GM21723 (cell line): ENCODE measurements around the gene CLNK.
"Not testable (repeated sequence)": the region's sequence is repeated elsewhere in the genome, so short reads cannot be mapped to it uniquely, and the experiment has no call there.

Source experiments
- ATAC-seq: cut with Tn5 transposase; IDR thresholded peaks from one replicate; pipeline ENCODE4 v1.9.1; 2021; ENCODE audit warnings: mild to moderate bottlenecking, moderate library complexity; ENCODE audit not compliant: unreplicated experiment

CLNK gene

GRCh38 chr4:10581022-10581421 is 103.5 kb downstream of the CLNK start:
- no peak for ATAC-seq

- no peak for ATAC-seq
Measured at GRCh38 chr4:10579648-10580047, 104.9 kb downstream of the CLNK start.

- peak; percentile 72 for ATAC-seq
Measured at GRCh38 chr4:10577508-10578426, 106.8 kb downstream of the CLNK start.

- ATAC-seq: peak; percentile 82
Measured at GRCh38 chr4:10577018-10577417, 107.5 kb downstream of the CLNK start.

GRCh38 chr4:10576236-10576635 is 108.3 kb downstream of the CLNK start:
- no peak for ATAC-seq

GRCh38 chr4:10575414-10575813 is 109.2 kb downstream of the CLNK start:
- no peak for ATAC-seq

GRCh38 chr4:10574553-10574952 is 110.0 kb downstream of the CLNK start:
- not testable (repeated sequence) for ATAC-seq

GRCh38 chr4:10571909-10572308 is 112.7 kb downstream of the CLNK start:
- ATAC-seq: no peak

- no peak for ATAC-seq
Measured at GRCh38 chr4:10569491-10569890, 115.1 kb downstream of the CLNK start.

- no peak for ATAC-seq
Measured at GRCh38 chr4:10567766-10568165, 116.8 kb downstream of the CLNK start.

GRCh38 chr4:10565166-10565780 is 119.3 kb downstream of the CLNK start:
- no peak for ATAC-seq

GRCh38 chr4:10554694-10555093 is 129.9 kb downstream of the CLNK start:
- ATAC-seq: peak; percentile 73

- no peak for ATAC-seq
Measured at GRCh38 chr4:10554121-10554520, 130.4 kb downstream of the CLNK start.

GRCh38 chr4:10552591-10553280 is 131.8 kb downstream of the CLNK start:
- ATAC-seq: no peak

- peak; percentile 54 for ATAC-seq
Measured at GRCh38 chr4:10535912-10536311, 148.7 kb downstream of the CLNK start.

GRCh38 chr4:10534820-10535219 is 149.7 kb downstream of the CLNK start:
- peak; percentile 64 for ATAC-seq

- ATAC-seq: no peak
Measured at GRCh38 chr4:10532155-10532554, 152.4 kb downstream of the CLNK start.

- ATAC-seq: no peak
Measured at GRCh38 chr4:10530137-10530786, 154.3 kb downstream of the CLNK start.

GRCh38 chr4:10529291-10530136 is 155.1 kb downstream of the CLNK start:
- no peak for ATAC-seq

- ATAC-seq: no peak
Measured at GRCh38 chr4:10527438-10527837, 157.1 kb downstream of the CLNK start.
